Measurements from ENCODE around the gene LIN7A. TPM values are rescaled to one million over a fixed set of nuclear protein-coding genes. Genes with fewer than 3 reads are reported as not detected.

Gene LIN7A
- total RNA-seq, 1 experiment from 2014 or later: not detected

DNA sequence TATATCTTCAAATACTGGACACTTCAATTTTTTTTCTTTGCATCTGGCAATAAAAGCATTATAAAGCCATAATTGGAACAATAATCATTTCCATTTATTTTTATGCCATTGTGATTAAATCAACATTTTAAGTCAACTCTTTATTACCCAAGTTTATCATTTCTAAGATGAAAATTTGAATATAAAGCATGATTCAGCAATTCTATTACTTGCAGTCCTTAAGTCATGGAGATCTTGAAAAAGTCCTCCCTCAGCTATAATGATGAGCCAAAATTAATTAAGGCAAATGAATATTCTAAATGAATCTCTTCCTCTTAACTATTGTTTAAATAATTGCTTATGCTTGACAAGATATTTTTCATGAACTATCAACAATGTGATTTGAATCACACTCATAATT, 65.7 kb downstream of the LIN7A start:
- in situ Hi-C loops (cut with HindIII; ENCODE audit: low pct_unique_long_range_greater_than_20kb, low sequenced_read_pairs): no loop called here
- POLR2A ChIA-PET: no interaction called here

DNA sequence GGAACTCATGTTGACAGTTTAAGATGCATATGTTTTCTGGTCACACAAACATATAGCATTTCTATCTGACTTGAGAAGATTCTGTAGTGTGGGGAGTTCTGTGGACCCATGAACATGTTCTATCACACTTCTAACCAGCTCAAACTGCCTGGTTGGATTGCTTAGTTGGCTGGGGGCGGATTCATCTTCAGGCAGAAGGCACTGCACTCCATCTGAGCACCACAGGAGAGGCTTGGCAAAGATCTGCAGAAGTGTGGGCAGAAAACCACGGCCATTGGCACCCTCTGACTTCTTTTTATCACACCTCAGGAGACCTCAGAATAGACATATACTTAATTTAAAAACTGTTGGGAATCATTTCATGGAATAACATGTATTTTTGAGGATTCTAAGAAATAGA, 68.5 kb downstream of the LIN7A start:
- Histone ChIP-seq H3K27ac (ENCODE audit: low read length) (no peak overlapping the region), H3K4me1 (ENCODE audit: control insufficient read depth, insufficient read depth, low read length) (no peaks in the 10 kb centered on the region), H3K4me3 (ENCODE audit: low read depth in 2 of 2, low read length in 2 of 2) (no peak overlapping the region), H3K36me3 (ENCODE audit: control insufficient read depth, insufficient read depth, low read length) (no peaks in the 10 kb centered on the region), H3K27me3 (ENCODE audit: control insufficient read depth, insufficient read depth, low read length) (no peaks in the 10 kb centered on the region), H3K9me3 (ENCODE audit: control insufficient read depth, insufficient read depth, low read depth, low read length) (no peaks in the 10 kb centered on the region)
- ATAC-seq (no peak), DNase-seq (ENCODE audit: low read depth, low spot score) (no peak)
- ChIA-PET POLR2A (no interaction called here), CTCF (no interaction called here)
- in situ Hi-C loops (cut with HindIII; ENCODE audit: low pct_unique_long_range_greater_than_20kb, low sequenced_read_pairs) (no loop called here), intact Hi-C loops (cut with micrococcal nuclease; ENCODE audit: unreplicated experiment) (no loop called here)
- BruUV-seq (replicated peaks): no TSS peak
- TF ChIP-seq TCF7L2 (IDR thresholded peaks at IDR 0.05; ENCODE audit: low read depth, low read length) (no peak), CTCF (IDR thresholded peaks at IDR 0.05) (no peak), SIN3A (IDR thresholded peaks at IDR 0.05; ENCODE audit: borderline replicate concordance, insufficient read depth, low read depth, low read length) (no peak), POLR2AphosphoS5 (IDR thresholded peaks at IDR 0.05; ENCODE audit: low read depth, low read length) (no peak), REST (IDR thresholded peaks at IDR 0.05; ENCODE audit: insufficient read depth in 1 of 2, low read depth in 2 of 2, low read length in 1 of 2) (no peak)

More for the DNA sequence above, 65.7 kb downstream of the LIN7A start:
- no TSS peak for BruUV-seq (replicated peaks)
- H3K9me3 ChIP-seq (ENCODE audit: control insufficient read depth, insufficient read depth, low read depth, low read length): no peaks in the 10 kb centered on the region
- H3K27ac ChIP-seq (ENCODE audit: low read length): no peak overlapping the region
- no peak overlapping the region for H3K4me3 ChIP-seq (ENCODE audit: low read depth in 2 of 2, low read length in 2 of 2)
- TF ChIP-seq SIN3A (IDR thresholded peaks at IDR 0.05; ENCODE audit: borderline replicate concordance, insufficient read depth, low read depth, low read length) (no peak), REST (IDR thresholded peaks at IDR 0.05; ENCODE audit: insufficient read depth in 1 of 2, low read depth in 2 of 2, low read length in 1 of 2) (no peak), POLR2AphosphoS5 (IDR thresholded peaks at IDR 0.05; ENCODE audit: low read depth, low read length) (no peak), TCF7L2 (IDR thresholded peaks at IDR 0.05; ENCODE audit: low read depth, low read length) (no peak), CTCF (IDR thresholded peaks at IDR 0.05) (no peak)
- no peaks in the 10 kb centered on the region for H3K36me3 ChIP-seq (ENCODE audit: control insufficient read depth, insufficient read depth, low read length)
- DNase-seq (ENCODE audit: low read depth, low spot score) (no peak), ATAC-seq (no peak)
- intact Hi-C loops (cut with micrococcal nuclease; ENCODE audit: unreplicated experiment): no loop called here
- CTCF ChIA-PET: no interaction called here
- H3K4me1 ChIP-seq (ENCODE audit: control insufficient read depth, insufficient read depth, low read length): no peaks in the 10 kb centered on the region
- no peaks in the 10 kb centered on the region for H3K27me3 ChIP-seq (ENCODE audit: control insufficient read depth, insufficient read depth, low read length)

Data from Panc1 (cell line).